HTERT RPE-1 (cell line): Measurements from ENCODE around the gene CACNG8.

ENCODE experiments used
- in situ Hi-C: fragments of 300-500 bp; cut with MboI; formaldehyde crosslinking; loops from 4 replicates; pipeline ENCODE4 v1.14.3; 2020; ENCODE audit warnings: low sequenced_read_pairs

Gene CACNG8

DNA sequence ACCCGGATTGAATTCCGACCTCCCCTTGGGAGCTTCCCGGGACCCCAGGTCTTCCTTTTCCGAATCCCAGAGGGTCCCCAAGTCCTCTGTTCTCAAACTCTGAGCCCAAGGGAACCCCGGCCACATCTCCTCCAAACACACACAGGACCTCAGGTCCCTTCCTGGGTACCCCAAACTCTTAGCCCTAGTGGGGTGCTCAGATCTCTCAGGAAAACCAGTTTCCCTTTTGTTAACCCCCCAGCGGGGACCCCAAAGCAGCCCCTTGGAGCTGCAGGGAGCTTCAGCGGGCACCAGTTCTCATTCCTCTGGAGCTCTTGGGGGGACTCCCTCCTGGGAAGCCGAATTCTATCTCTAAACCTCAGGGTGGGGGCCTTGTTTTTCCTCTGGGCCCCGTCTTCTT, 29.5 kb downstream of the CACNG8 start:
- in situ Hi-C loops = no loop called here

DNA sequence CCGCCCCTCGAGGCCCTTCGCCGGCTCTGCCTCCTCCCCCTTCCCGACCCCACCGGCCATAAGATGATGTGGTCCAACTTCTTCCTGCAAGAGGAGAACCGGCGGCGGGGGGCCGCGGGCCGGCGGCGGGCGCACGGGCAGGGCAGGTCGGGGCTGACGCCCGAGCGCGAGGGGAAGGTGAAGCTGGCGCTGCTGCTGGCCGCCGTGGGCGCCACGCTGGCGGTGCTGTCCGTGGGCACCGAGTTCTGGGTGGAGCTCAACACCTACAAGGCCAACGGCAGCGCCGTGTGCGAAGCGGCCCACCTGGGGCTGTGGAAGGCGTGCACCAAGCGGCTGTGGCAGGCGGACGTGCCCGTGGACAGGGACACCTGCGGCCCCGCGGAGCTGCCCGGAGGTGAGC, 30.1 kb downstream of the CACNG8 start:
- in situ Hi-C loops = no loop called here

DNA sequence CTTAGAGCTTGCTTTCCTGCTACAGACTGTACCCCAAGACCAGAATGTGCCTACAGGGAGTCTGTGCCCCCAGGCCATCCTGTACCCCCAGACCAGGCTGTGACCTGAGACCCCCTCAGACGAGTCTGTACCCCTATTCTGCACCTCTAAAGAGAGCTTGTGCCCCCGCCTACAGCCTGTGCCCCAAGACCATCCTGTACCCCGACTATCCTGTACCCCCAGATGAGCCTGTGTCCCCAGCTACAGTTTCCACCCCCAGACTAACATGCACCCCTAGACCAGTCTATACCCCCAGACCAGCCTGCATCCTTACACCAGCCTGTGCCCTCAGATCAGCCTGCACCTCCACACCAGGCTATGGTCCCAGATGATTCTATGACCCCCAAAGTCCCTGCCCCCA, 30.7 kb downstream of the CACNG8 start:
- in situ Hi-C loops = no loop called here

GRCh38 chr19:53994811-53995210, 32.1 kb downstream of the CACNG8 start:
- in situ Hi-C loops = no loop called here

GRCh38 chr19:53998223-53998622, 35.5 kb downstream of the CACNG8 start:
- in situ Hi-C loops = no loop called here

GRCh38 chr19:53999694-54000093, 37.0 kb downstream of the CACNG8 start:
- in situ Hi-C loops = no loop called here

- in situ Hi-C loops = no loop called here
Observed at GRCh38 chr19:54001496-54001895, 38.8 kb downstream of the CACNG8 start.

DNA sequence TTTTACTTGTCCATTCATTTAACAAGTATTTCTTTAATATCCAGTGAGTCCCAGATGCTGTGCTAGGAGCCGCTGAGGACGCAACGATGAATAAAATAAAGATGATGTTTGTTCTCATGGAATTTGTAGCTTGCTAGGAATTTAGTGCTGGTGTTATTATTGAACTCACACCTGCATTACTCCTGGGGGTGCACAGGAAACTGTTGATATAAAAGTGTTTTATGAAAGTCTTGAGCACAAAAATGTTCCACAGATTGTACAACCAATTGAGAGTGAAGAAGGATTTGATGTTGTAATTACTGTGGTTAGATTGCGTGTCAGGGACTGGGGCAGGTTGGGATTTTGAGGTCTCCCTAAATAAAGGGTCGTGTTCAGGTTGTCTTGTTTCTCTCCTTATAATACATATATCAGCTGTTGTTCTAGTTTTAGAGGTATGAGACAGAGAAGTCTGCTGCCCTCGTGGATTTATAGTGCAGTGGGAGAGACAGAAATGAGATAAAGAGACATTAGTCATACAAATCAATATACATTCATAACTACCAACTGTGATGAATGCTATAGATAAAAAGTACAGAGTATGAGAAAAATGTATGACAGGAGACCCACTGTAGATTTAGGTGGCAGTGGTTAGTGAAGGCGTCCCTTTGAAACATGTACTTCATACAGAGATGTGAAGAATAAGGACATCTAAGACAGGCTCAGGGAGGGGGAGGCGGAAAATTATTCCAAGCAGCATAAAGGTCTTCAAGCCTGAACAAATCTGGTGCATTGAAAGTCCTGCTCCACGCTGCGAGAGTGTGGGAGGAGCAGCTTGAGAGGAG, 40.0 kb downstream of the CACNG8 start:
- in situ Hi-C loops = no loop called here

- in situ Hi-C loops = no loop called here
Observed at GRCh38 chr19:54009440-54009839, 46.7 kb downstream of the CACNG8 start.

- in situ Hi-C loops = no loop called here
Observed at GRCh38 chr19:54010474-54010873, 47.7 kb downstream of the CACNG8 start.

DNA sequence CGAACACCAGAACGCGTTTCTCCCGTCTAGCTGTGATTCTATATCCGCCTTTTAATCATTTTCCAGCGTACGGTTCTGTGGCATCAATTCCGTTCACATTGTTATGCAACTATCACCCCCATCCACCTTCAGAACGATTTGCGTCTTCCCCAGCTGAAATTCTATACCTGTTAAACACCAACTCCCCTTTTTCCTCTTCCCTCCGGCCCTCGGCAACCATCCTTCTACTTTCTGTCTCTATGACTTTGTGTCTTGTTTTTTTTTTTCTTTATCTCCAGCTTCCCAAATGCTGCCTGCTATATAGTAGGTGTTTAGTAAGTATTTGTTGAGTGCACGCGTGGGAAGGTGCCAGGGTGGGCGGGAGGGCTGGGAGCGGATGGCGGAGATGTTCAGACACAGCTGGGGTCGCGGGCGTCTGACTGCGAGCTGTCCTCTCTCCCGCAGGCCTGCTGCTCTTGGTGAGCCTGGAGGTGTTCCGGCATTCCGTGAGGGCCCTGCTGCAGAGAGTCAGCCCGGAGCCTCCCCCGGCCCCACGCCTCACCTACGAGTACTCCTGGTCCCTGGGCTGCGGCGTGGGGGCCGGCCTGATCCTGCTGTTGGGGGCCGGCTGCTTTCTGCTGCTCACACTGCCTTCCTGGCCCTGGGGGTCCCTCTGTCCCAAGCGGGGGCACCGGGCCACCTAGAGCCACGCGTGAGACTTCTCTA, 48.9 kb downstream of the CACNG8 start:
- in situ Hi-C loops = no loop called here

DNA sequence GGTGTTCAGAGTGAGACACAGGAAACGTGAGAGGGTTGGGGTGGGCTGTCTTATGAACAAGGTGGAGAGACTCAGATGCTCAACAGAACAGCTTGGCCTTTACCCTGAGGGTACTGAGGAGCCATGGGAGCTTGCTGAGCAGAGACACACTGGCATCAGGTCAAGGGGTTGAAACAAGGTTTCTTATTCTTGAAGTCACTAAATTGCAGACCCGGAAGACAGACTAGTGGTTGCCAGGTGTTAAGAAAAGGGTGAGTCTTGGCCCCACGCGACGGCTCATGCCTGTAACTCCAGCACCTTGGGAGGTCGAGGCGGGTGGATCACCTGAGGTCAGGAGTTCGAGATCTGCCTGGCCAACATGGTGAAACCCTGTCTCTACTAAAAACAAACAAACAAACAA, 51.1 kb downstream of the CACNG8 start:
- in situ Hi-C loops = no loop called here

GRCh38 chr19:54014920-54015560, 52.3 kb downstream of the CACNG8 start:
- in situ Hi-C loops = no loop called here

- in situ Hi-C loops = no loop called here
Observed at GRCh38 chr19:54017261-54017660, 54.5 kb downstream of the CACNG8 start.

GRCh38 chr19:54021363-54021762, 58.6 kb downstream of the CACNG8 start:
- in situ Hi-C loops = no loop called here

- in situ Hi-C loops = no loop called here
Observed at GRCh38 chr19:54021932-54022331, 59.2 kb downstream of the CACNG8 start.

- in situ Hi-C loops = no loop called here
Observed at GRCh38 chr19:54023191-54023590, 60.5 kb downstream of the CACNG8 start.

GRCh38 chr19:54024660-54025059, 61.9 kb downstream of the CACNG8 start:
- in situ Hi-C loops = no loop called here

DNA sequence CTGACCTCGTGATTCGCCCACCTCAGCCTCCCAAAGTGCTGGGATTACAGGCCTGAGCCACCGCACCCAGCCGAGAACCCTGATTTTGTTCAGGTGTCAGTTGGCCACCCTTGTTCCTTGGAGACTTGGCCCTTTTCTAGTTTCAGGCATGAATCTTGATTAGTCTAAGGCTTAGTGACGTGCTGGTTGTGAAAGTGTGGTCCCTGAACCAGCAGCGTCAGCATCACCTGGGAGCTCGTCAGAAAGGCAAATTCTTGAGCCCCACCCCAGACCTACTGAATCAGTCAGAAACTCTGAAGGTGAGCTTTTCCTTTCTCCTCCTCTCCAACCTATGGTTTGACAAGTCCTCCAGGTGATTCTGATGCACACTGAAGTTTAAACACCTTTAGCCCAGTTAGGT, 63.9 kb downstream of the CACNG8 start:
- in situ Hi-C loops = no loop called here

GRCh38 chr19:54029301-54029700, 66.6 kb downstream of the CACNG8 start:
- in situ Hi-C loops = no loop called here

DNA sequence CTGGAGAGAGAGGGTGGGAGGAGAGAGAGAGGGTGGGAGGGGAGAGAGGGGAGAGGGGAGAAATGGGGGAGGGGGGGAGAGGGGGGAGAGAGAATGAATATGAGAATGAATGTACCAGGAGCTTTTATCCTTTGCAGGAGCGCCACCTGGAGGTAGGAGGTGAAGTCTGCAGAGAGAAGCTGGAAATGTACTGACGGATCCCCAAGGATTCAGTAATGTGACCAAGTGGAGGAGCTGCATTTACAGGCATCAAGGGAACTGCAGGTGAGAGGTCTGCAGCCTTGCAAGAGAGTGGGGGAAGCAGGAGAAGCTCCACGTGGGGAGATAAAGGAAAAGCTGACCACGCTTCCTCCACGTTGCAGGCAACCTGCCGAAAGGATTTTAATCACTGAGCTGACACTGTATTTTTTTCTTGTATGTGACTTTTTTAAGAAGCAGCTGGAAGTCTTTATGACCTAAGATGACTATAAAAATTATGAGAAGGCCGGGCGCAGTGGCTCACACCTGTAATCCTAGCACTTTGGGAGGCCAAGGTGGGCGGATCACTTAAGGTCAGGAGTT, 67.3 kb downstream of the CACNG8 start:
- in situ Hi-C loops = no loop called here
